SU-DHL-6 (cell line): ENCODE measurements around the gene SCNM1.

Experiments
- CTCF ChIP-seq: fragments of 200-600 bp; sonication (generic); IDR thresholded peaks from one replicate; pipeline ENCODE4 v1.5.1; 2017; ENCODE audit warnings: antibody characterized with exemption, mild to moderate bottlenecking, low read length, moderate library complexity; ENCODE audit not compliant: insufficient read depth, poor library complexity, severe bottlenecking
- EZH2phosphoT487 ChIP-seq: fragments of 200-600 bp; sonication (generic), shearing (Covaris generic); conservative IDR thresholded peaks from 2 replicates; pipeline ENCODE4 v1.6.1; 2018; ENCODE audit warnings: mild to moderate bottlenecking, antibody characterized with exemption, low read length, moderate library complexity, mixed read lengths

- TF ChIP-seq CTCF (no peak), EZH2phosphoT487 (no peak)
These were observed 31.0 kb upstream of the SCNM1 start for GRCh38 chr1:151134991-151135390.
